Stimulated activated CD8-positive, alpha-beta memory T cell treated with anti-CD3 and anti-CD28 coated beads, Interleukin-15, amount 100 ng/mL, for 48 hours (primary cell): Measurements from ENCODE around the gene SH3TC1.

ENCODE experiments used
- DNase-seq, 2 donors: peaks; one replicate each; pipeline ENCODE4 v3.0.0-alpha.2; 2020; ENCODE audit warnings: low read depth in 2 of 2

SH3TC1 gene

DNA sequence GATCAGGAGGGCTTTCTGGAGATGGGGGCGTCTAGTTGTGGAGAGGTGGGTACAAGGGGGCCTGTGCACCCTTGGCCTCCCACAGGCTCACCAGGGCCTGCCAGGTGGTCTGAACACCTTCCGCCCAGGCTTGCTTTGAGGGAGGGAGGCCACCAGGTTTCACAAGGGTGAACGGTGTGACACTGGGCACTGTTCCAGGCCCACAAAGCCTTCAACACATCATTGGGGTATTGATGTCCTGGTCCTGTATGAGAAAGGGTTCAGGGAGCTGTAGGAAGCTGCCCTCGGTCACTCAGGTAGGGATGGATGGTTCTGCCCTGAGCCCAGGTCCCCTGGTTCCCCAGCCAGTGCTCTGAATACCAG is 76.4 kb downstream of the SH3TC1 start:
- DNase-seq, result no peak

DNA sequence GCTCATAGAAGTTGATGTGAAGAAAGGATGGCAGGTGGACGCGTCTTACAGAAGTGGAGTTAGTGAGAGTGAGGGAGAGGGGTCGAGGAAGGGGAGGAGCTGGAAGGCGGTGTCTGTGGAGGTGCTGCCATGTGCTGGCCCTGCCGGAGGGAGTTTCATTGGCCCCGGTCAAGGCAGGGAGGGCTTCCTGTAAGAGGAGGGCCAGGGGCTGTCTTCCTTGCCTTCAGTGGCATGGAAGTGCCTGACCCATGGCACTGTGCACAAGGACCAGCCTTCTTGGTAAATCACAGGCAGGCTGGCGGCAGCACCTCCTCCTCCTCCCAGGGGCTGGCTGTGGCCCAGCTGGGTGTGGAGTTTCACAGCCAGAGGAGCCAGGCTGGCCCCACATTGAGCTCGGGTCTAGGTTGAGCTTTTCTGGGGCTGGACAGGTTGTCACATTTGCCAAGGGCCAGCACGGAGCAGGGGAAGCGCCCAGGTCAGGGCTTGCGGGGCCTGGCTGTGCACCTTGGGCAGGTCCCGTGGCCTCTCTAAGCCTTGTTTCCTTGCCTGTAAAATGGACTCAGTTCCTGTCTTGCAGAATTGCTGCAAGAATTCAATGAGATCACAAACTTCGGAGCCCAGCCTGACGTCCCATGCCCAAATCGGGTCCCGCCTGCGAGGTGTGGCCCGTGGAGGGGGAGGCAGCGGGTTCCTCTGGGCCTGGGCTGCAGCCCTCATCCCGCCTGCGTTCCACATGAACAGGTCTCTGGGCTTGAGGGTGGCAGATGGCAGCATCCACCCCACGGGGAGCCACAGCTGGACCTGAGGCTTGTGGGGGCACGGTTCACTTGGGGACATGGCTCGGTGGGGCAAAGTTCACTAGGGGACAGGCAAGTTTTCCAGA is 77.5 kb downstream of the SH3TC1 start:
- no peak for DNase-seq

DNA sequence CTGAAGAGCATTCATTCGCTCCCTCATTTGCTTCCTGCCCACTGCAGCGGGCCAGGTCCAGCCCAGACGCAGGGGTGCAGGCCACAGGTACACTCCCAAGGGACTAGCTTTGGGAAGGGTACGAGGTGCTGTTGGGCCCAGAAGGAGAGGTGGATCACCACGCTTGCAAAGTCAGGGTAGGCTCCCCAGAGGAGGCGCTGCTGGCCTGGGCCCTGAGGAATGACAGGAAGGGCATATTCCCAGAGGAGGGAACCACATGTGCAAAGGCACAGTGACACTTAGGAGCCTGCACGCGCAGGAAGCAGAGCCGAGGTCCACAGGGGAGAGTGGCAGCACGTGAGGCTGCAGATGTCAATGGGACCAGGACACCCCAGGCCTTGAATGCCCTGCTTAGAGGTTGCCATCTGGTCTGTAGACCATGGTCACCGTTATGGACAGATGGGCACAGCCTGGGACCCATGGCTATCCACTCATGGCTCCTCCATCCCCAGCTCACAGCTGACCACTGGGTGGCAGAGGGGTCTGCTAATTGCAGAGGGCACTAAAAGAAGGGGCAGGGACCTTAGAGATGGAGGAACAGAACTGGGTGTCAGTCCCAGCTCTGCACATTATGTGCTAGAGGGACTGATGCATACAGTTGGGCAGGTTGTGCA is 78.4 kb downstream of the SH3TC1 start:
- no peak for DNase-seq

DNA sequence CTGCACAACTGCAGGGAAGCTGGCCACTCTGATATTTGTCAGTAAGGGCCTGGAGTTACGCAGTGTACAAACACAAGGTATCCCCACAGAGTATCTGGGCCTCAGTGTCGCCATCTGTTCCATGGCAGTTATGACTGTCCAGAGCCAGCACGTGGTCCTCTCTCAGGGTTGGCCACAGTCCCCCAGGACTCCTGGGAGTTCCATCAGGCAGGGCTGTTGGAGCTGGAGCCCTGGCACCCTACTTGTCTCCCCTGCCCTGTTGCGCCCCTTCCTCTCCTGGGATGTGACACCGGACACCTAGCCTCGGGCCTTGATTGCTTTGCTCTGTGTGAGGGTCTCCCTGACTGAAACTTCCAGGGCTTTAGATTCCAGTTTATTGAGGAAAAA is 78.9 kb downstream of the SH3TC1 start:
- no peak for DNase-seq

DNA sequence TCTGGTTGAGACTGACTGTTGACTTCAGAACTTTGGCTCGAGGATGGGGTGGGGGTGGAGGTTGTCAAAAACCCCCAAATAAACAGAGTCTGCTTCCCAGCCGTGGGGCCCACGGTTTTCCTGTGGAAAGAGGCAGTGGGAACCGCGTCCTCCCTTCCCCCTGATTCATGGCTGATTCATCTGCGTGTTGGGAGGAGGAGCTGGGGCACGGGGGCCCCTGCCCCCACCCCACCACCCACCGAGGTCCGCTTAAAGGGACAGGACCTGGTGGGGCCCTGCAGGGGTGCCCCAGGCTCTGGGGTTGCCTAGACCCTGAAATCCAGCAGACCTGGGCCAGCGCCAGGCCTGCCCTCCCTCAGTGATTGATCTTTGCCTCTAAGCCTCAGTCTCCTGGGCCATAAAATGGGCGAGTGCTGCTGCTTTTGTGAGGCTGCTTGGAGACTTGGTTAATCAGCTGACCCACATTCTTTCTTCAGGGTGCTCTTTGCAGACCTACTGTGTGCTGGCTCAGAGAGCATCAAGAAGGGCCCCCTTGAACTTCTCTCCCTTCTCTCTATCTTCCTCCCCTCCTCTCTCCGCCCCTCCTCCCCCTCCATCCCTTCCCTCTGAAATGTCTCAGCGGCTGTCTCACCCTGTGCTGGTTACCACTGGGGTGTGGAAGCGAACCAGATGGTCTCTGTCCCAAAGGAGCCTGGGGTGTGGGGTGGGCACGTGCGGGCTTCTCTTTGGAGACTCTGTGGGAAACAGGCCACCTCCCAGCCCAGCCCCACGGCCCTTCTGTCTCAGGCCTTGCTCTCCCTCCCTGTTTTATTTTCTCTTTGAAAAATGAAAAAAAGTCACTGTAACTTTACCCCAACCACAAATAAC is 79.6 kb downstream of the SH3TC1 start:
- no peak for DNase-seq

DNA sequence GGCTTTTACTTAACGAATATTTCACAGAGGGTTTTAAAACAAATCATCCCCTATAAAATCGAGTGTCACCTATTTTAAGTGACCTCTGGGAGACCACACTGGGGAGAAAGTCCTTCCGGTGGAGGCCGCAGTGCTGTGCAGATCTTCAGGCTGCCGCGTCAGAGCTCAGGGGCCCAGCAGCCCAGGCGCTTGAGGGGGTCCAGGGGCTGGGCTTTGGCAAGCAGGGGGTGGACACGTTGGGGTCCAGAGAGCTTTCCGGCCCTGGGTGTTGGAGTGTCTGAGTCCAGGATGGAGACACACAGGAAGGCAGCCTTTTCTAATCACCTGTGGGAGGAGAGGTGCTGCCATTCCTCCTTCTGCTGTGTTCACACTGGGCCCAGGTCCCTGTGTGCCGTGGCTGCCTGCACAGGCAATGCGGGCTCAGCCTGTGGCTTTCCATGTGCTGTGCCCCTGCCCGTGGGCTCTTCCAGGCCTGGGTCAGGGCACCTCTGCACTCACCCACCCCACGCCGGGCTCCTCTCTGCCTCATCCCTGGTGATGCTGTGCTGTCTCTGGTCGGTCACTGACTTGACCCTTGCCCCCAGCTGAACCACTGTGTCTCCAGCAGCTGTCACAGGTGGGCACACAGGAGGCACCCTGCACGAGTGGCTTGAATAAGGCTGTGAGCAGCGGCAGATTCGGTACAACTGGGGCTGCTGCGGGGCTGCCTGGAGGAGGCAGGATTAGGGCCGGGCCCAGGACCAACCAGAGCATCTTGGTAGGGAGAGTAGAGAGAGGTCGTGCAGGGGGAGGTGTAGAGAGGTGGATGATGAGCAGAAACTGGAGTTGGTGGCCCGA is 80.4 kb downstream of the SH3TC1 start:
- DNase-seq, result no peak

DNA sequence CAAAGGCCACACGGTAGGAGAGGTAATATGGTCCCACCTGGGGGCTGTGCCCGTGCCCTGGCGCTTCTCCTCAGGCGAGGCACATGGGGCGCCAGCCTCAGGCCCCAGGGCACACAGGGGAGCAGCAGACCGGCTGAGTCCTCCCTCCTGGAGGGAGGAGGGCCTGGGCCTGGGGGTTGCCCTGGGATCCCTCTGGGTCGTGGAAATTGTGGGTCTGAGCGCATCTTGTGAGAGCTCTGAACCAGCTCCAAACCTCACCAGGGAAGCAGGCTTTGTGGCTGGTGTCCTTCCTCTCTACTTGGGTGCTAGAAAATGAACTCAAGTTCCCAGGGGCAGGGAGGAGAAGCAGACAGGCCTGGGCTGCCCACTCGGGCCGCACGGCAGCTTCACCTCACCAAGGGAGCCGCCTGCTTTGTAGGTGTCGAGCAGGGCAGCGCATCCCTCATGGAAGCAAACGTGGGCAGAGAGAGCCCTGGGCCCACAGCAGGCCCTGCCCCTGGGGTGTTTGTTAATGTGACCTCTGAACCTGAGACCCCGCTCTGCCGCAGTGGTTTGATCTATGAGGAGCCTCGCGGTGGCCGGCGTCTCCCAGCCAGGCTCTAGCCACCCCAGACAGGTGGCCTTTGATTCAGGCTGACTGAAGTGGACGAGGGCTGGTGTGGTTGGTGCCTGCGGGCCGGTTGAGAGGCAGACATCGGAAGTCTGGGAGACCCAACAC is 81.2 kb downstream of the SH3TC1 start:
- DNase-seq, result no peak

DNA sequence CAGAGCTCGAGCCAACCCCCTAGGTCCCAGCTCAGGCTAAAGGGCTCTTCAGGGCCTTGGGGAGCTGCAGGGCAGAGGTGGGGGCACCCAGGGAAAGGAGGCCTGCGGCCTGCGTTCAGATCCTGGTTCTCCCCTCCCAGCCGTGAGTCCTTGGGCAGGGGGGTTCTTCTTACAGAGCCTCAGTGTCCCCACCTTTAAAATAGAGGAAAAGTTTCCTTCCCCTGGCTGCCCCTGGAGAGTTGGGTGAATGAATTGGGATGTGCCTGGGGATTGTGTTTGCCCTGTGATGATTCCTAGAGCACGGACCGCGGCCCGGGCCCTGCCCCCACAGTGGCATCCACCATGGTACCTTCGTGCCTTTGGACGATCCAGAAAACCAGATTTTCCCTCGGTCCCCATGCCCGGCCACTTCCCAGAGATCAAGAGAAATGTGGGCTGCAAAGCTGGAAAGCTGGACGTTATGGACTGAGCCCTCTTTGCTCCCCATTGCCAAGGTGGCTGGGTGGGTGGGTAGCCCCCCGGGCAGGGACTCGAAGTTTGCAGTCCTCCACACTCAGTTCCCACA is 81.9 kb downstream of the SH3TC1 start:
- DNase-seq, result no peak

DNA sequence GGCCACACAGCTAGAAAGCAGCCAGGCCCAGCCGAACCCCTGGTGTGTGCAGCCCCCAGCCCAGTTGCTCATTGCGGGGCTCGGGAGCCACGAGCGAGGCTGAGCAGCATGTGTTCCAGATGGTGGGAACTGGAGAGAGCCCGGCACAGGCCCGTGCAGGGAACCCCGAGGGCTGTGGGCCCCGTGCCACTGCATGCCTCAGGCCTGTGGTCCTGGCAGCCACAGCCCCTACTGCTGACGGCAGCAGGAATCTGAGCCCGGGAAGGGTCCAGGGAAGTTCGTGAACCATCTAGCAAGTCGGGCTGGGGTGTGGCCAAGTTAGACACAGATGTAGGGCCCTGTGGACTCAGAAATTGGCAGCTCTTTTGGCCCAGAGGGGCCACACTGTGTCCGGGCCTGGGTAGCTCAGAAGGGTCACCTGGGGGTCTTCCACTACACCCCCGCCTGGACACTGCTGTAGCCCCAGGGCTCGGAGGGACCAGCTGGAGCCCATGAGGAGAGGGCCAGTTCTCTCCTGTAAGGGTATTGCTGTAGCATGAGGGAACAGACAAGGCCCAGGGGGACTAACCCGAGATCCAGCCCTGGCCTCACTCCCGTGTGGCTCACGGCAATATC is 82.5 kb downstream of the SH3TC1 start:
- DNase-seq, result no peak

DNA sequence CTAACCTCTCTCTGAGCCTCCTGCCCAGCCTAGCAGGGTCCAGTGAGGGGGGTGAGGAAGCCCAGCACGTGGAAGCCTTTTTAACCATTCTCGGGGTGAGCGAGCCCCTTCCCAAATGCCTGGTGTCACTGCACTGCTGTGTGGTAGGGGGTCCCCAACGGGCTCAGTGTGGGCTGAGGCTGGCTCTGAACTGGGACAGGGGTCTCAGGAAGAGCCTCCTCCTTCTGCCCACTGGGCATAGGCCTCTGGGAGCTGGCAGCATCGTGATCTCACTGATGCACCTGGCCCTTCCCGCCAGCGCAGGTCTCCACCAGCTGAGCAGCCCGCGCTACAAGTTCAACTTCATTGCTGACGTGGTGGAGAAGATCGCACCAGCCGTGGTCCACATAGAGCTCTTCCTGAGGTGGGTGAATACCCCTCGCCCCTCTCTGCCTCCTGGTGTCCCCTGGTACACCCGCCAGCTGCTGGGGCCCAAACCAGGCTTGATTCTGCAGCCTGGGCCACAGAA is 83.1 kb downstream of the SH3TC1 start:
- no peak for DNase-seq

DNA sequence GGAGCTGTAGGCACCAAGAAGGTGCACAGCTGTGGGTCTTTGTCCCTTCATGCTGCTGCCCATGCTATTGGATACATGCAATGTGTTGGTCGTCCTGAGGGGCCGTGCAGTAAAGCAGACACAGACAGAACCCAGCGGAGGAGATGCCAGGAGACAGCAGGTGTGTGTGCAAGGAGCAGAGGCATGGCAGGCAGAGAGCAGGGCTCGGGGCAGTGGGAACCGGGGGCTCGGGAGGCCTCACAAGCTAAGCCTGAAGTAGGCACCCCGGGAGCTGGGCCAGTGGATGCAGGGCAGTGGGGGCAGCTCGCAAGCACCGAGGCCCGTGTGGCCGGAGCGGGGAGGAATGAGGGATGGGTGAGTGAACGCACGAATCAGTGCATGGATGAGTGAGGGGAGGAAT is 83.7 kb downstream of the SH3TC1 start:
- DNase-seq, result no peak

DNA sequence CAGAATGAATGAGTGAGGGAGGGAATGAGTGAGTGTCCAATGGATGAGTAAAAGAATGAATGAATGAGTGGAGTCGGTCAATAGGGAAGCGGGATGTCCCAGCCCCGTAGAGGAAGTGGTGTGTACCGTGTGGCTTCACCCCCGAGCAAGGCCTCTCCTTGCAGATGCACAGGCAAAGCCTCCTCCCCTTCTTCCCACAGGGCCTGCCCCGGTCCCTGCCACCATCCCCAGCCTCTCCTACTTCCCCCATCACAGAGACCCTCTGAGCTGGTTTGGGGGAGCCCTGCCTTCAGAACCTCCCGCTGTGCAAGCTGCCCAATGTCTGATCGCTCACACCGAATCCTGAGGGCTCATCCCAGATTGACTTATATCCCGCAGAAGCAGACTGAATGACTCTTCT is 84.1 kb downstream of the SH3TC1 start:
- no peak for DNase-seq

DNA sequence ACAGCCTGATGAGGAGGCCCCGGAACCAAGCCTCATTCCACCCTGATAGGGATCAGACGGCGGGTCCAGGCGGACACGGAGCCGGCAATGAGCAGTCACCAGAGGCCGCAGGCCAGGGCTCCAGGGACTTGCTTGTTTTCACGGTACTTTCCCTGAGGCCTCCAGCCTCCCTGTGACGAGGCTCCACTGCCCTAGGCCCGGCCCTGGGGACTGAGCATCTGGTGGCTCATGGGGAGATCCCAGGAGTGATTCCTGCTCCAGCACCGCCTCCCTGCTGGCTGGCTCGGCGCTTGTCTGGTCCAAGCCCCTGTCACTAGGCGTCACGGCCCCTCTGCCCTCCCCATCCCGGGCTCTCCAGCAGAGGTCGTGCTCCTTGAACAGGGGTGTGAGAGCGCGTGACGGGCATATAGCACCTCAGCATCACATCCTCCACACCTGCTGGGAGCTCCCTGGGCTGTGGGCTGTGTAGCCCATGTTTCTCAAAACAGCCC is 84.6 kb downstream of the SH3TC1 start:
- no peak for DNase-seq

DNA sequence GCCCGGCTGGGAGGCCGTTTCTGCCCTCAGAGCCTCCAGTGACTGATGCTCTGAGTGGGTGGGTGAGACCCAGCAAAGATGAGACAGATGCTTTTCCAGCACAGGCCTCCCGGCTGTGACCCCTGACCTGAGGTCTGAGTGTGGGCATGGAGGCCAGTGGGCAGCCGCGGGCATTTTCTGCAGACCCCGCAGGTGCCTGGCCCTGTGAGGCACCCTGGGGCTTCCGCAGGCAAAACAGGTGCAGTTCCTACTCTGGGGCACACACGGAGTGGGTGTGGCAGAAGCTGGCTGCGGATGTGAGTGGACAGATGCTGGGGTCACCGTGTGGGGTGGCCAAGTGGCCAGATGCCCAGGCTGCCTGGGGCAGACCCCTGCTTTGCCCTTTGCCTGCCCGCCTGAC is 85.3 kb downstream of the SH3TC1 start:
- DNase-seq, result no peak

DNA sequence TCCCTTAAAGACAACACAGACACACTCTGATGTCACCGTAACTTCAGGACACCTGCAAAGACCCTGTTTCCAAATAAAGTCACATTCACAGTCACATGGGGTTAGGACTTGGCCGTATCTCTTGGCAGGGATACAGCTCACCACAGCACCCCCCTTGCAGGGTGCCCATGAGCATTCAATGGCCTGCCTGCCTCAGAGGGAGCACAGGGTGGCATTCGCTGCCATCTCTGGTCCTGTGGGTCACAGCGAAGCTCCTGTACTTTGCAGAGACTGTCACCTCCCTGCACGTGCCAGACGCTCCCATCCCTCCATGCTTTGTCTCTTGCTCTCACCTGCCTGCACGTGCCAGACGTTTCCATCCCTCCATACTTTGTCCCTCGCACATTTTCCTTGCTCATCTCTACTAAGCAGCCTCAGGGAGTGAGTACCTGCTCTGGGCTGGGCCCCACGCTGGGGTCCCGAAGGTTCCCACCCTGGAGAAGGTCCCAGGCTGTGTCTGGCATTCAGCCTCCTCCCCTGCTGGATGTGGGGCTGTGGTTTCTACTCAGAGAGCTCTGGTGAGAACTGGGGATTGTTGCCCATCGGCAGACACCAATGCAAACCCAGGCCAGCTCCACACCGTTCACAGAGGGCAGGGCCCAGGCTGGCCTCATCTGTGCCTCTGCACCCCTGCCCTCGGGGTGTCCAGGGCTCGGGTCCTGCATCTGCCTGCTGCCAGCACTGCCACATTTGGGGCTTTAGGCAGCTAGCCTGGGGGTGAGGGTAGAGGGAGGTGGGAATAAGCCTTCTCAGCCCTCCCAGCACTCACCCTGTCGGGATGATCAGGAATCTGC is 86.3 kb downstream of the SH3TC1 start:
- no peak for DNase-seq

DNA sequence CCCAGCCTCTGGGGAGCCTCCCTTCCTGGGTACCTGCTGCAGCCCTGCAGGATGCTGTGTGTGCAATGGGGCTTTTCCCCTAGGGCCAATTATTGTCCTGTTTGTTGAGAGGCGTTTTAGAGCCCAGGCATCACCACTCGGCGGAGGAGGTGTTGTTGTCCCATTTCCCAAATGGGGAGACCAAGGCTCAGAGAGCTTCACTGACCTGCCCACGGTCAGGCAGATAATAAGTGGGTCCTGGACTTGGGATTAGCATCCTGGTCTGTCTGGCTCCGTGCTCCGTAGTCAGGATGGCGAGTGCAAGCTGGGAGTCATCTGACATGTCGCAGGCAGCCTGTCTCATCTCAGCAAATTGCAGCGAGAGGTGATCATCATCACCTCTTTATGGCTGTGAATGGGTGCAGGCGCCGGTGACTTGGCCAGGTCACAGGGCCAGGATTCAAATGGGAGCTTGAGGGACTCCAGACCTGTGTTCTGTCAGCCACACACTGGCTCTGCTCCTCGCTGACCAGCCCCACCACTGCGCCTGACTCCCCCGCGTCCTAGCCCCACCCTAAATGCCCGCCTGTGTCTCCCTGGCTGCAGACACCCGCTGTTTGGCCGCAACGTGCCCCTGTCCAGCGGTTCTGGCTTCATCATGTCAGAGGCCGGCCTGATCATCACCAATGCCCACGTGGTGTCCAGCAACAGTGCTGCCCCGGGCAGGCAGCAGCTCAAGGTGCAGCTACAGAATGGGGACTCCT is 87.1 kb downstream of the SH3TC1 start:
- DNase-seq, result no peak

DNA sequence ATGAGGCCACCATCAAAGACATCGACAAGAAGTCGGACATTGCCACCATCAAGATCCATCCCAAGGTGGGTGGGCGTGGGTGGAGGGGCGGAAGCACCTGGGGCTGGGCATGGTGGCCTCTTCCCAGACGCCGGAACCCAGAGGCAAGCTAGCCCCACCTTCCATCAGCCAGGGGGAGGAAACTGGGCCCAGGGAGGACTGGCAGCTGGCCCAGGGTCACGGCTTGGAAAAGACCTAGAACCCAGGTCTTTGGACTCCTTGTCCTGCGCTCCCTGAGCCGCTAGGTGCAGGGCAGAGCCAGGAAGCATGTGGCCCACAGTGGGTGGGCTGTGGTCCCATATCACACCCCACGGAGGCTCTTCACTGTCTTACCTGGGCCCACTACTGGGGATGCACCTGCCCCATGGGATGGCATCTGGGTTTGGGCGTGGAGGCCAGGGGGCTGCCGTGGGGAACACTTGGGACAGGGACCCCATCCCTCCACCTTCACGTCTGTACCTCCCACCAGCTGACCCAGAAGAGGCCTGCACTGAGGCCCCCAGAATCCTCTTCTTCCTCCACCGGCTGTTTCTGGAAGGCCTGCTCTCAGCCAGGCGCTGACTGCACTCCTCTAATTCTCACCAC is 87.7 kb downstream of the SH3TC1 start:
- DNase-seq, result no peak
